ENCODE measurements around the gene IQSEC1.

GRCh38 chr3:12925648-12926047 is 147.6 kb downstream of the IQSEC1 start:
- TF ChIP-seq CTCF (IDR thresholded peaks at IDR 0.05) = no peak
- TF ChIP-seq POLR2A (IDR thresholded peaks at IDR 0.05) = no peak

Data from lower leg skin (tissue), 3 donors.